HG02885 (cell line): Measurements from ENCODE around the gene THSD7A.

Experiments
- ATAC-seq: cut with Tn5 transposase; IDR thresholded peaks from one replicate; pipeline ENCODE4 v1.9.1; 2021; ENCODE audit warnings: mild to moderate bottlenecking; ENCODE audit not compliant: unreplicated experiment, poor library complexity

THSD7A gene

GRCh38 chr7:11601761-11602160 lies 230.2 kb downstream of the THSD7A start:
- ATAC-seq: no peak

- ATAC-seq: no peak
These were observed 238.7 kb downstream of the THSD7A start for GRCh38 chr7:11593322-11593721.

GRCh38 chr7:11592699-11593098 lies 239.3 kb downstream of the THSD7A start:
- ATAC-seq: no peak

- ATAC-seq: no peak
These were observed 240.1 kb downstream of the THSD7A start for GRCh38 chr7:11591943-11592342.

- ATAC-seq: no peak
These were observed 240.9 kb downstream of the THSD7A start for GRCh38 chr7:11591055-11591633.

- no peak for ATAC-seq
These were observed 242.7 kb downstream of the THSD7A start for GRCh38 chr7:11589251-11589650.

GRCh38 chr7:11587814-11588213 lies 244.2 kb downstream of the THSD7A start:
- no peak for ATAC-seq

GRCh38 chr7:11587048-11587447 lies 244.9 kb downstream of the THSD7A start:
- no peak for ATAC-seq

GRCh38 chr7:11584406-11585031 lies 247.5 kb downstream of the THSD7A start:
- peak; percentile 73 for ATAC-seq

- no peak for ATAC-seq
These were observed 252.9 kb downstream of the THSD7A start for GRCh38 chr7:11579141-11579540.

GRCh38 chr7:11576310-11576709 lies 255.7 kb downstream of the THSD7A start:
- no peak for ATAC-seq

- ATAC-seq: no peak
These were observed 258.8 kb downstream of the THSD7A start for GRCh38 chr7:11573128-11573750.

GRCh38 chr7:11570922-11571550 lies 261.0 kb downstream of the THSD7A start:
- ATAC-seq: no peak

- ATAC-seq: no peak
These were observed 261.8 kb downstream of the THSD7A start for GRCh38 chr7:11570205-11570604.

- no peak for ATAC-seq
These were observed 264.4 kb downstream of the THSD7A start for GRCh38 chr7:11567571-11567970.

- peak; percentile 94 for ATAC-seq
These were observed 274.4 kb downstream of the THSD7A start for GRCh38 chr7:11557627-11558026.

GRCh38 chr7:11552676-11553296 lies 279.2 kb downstream of the THSD7A start:
- no peak for ATAC-seq

- no peak for ATAC-seq
These were observed 280.5 kb downstream of the THSD7A start for GRCh38 chr7:11551470-11551869.

GRCh38 chr7:11548532-11548931 lies 283.5 kb downstream of the THSD7A start:
- ATAC-seq: no peak

- ATAC-seq: no peak
These were observed 290.7 kb downstream of the THSD7A start for GRCh38 chr7:11541330-11541729.

- ATAC-seq: no peak
These were observed 291.7 kb downstream of the THSD7A start for GRCh38 chr7:11540271-11540761.
